NCI-H1105 treated with DMSO at 0.1 percent for 48 hours (cell line): ENCODE measurements around the gene CACNA2D3.
A peak's percentile ranks its signal among the peaks of the same experiment; 100 is the strongest.

ENCODE experiments used
- DNase-seq: peaks from one replicate; lab custom pipeline; 2025; lab: John Stamatoyannopoulos, UW

Gene CACNA2D3

DNA sequence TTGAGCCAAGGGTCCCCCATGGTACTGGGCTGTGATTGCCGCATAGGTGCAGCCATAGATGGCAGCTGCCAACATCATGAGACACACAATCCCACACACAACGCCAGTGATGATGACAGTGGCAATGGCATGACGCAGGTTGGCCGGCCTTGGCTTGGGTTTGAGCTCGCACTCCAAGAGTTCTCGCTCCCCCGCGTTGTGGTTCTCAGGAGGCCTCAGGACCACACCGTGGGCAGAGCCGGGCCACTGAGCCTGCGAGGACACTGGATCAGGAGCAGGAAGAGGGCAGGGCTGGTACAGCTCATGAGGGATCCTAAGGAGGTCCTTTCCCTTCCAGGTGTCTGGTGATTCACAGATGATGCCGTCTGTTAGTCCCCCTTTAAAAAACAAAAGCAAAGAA lies 796.2 kb downstream of the CACNA2D3 start:
- DNase-seq, result no peak

- DNase-seq, result no peak
Measured at GRCh38 chr3:54928046-54928770, 805.9 kb downstream of the CACNA2D3 start, which contains the start of gene LRTM1. LRTM1 (minus strand) TSS chr3:54928059; CDS start chr3:54927911, 148 bp downstream.

DNA sequence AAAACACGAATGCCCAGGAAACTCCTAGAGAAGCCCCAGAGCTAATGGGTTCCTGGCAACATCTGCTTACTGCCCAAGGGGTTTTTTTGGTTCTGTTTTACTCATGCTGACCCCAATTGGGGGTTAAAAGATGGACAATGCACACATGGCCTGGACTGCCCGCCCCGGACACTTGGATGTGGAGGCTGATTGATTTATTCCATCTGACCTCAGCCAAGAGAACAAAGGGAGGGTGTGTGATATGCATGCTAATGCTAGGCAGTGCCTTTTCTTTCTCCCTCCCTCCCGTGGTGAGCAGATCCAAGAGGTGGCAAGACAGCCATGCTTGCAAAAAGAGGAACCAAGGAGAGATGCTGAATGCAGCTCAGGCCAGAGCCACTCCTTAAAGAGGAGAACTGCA lies 808.8 kb downstream of the CACNA2D3 start:
- no peak for DNase-seq

DNA sequence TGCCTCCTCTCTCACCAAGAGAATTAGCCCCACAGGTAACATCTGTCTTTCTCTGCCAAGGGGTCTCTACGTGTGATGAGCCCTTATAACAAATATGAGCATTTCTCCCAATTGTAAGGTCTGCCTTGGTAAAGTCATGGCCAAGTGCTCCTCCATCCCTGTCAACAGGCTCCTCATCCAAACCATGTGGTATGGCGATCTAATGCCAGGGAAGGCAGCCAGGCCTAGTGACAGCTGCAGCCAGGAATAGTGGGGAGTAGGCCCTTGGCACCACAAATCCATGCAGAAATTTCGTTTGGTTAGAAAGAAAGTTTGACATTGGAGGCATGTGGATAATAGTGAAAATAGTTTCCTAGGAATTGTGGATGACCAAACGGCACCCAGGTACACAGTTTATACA lies 810.3 kb downstream of the CACNA2D3 start:
- DNase-seq, result no peak

- DNase-seq, result no peak
Measured at GRCh38 chr3:54935869-54936268, 813.5 kb downstream of the CACNA2D3 start.

GRCh38 chr3:54936561-54936960 lies 814.2 kb downstream of the CACNA2D3 start:
- DNase-seq, result no peak

DNA sequence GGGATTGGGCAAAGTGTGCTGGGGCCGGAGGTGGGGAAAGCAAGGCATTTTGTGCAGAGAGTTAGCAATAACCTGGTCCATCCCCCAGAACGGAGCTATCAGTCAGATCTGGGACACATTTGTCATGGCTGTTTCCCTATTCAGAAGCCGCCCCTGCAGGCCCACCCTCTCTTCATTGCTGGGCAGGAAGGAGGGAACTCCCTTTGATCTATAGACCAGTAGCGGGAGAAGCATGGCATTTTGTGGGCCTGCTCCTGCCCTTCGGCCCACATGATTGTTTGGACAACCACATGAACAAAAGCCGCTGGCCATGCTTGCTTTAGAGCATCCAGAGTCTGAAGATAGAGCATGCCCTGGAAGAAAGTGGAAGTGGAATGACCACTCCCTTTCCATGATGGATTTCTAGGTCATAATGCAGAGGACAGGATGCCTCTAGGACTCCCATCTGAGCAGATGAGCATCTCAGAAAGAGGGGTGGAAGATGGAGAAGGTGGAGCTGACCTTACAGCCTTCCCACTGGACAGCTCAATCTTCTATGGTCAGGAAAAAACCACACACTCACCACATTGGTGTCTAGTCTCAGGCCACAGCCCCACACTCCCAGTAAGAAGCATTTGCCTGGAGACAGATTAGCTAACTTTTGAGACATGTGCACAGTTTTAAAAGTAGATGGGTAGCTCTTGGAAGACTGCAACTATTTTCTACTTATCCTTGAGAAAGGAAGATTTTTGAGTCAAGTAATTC lies 817.4 kb downstream of the CACNA2D3 start:
- no peak for DNase-seq

DNA sequence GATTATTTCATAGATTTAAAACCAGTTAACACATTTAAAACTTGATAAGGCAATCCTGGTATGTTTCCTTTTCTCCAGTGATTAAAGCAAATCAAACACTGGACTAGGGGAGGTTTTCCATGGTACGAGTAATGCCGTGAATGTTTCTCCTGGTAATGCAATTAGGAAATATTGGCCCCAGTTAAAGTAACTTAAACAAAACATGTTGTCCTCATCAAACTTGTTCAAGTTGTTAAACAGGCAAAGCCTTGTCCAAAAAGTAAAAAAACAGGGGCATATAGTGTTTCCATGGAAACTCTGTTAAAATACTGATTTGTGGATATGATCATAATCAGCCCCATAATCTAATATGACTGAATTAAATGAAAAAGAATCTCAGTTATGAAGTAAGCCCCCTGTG lies 818.6 kb downstream of the CACNA2D3 start:
- DNase-seq, result no peak

DNA sequence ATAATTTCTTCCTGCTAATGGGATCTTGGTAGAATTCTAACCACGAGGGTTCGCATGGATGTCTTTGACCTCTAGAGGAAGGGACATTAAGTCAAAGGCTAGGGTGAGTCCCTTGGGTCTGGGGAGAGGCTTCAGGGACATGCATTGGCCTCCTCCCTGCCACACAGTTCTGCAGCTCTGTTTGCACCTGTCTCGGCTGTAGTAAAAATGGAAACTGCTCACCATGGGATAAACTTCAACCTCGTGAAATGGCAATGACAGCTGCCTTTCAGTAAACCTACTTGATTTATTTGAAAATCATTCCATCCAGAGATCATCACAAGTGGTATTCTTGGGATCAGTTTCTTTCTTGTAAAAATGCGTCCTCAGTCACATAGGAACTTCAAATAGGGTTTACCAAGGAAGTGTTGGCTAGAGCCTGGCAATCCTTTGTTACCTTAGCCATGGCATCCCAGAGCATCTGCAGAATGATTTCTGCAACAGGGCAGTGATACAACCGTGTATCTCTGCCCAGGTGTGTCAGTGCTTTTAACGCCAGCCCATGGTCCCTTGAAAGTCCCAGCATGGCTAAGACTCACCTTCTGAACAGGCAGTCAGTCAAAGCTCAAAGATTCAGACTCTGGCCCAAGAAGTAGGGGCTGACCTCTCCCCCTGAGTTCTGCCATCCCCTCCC lies 819.5 kb downstream of the CACNA2D3 start:
- no peak for DNase-seq

DNA sequence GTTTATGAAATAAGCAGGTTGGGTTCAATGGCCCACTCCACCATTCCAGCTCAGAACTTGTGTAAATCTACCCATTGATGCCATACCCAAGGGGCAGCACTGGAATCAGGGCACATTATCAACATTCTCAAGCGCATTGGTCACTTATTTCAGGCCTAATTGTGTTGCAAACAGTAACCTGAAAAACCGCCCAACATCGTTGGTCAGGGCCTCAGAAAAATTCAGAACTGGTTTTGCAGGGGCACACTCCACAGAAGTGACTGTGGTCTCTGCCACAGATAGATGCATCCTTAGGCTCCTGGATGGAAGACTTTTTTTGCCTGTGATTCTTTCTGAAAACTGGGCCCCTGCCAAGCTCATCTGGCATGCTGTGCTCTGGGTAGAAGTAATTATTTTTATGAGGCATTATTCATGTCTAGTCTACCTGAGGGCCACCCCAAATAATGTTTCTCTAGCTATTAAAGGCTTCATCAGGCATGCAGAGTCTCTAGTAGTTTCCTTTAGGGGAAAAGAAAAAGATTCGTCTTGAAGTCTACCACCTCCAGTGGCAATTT lies 827.2 kb downstream of the CACNA2D3 start:
- peak; percentile 56 for DNase-seq

- DNase-seq, result no peak
Measured at GRCh38 chr3:54950391-54951003, 828.1 kb downstream of the CACNA2D3 start.

- DNase-seq, result no peak
Measured at GRCh38 chr3:54951405-54951804, 829.1 kb downstream of the CACNA2D3 start.

GRCh38 chr3:54954022-54954421 lies 831.7 kb downstream of the CACNA2D3 start:
- DNase-seq, result no peak

DNA sequence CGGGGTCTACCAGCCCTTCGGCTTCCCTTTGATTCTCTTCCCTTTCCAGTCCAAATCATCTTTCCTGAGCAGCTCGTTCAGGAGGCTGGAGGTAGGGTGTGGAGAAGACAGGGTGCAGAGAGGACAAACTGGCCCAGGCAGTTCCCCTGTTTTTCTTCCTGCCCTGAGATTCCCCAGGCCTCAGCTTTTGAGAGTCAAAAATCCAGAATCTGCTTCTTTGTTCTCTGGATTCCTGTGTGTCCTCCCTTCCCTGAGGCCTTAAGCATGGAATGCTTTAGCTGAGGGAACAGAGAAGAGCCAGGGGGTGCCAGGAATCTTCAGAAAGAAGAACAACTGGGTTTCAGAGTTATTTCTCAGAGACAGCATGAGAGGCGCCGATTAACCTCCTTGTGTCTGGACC lies 832.2 kb downstream of the CACNA2D3 start:
- no peak for DNase-seq

DNA sequence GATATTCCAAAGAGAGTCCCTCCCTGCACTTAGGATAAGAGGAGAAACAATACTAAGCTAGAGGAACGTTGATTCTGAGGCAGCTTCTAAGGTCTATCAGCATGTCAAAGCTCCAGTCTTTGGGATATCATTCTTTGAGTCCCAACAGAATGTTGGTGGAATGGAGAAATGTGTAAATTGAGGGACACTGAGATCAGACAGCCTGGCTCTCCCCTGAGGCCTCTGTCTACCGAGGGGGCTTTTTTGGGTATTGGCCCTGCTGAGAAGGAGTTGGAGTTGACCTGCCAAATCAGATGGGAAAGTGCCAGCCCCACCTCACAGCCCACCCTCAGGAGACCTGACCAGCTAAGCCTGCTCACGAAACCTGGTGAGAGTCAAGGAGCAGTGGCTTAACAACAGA lies 833.1 kb downstream of the CACNA2D3 start:
- DNase-seq, result no peak

- DNase-seq, result no peak
Measured at GRCh38 chr3:54955941-54956340, 833.6 kb downstream of the CACNA2D3 start.

- no peak for DNase-seq
Measured at GRCh38 chr3:54957711-54958110, 835.4 kb downstream of the CACNA2D3 start.

DNA sequence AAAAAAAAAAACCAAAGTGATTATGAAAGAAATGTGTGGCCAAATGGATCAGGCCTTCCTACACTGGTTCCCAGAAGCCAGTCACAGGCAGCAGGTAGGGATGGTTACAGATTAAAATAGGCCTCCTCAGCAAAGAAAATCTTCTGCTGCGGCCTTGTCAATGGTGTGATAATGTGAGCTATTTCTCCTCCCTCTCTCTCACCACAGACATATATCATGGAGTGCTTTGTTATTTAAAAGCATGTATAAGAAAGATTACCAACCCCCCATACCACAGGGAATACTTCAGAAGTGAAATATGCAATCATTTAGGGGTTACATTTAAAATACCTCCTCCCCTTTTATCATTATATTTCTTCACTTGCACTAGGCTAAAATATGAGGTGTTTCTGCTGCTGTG lies 837.7 kb downstream of the CACNA2D3 start:
- DNase-seq, result no peak

GRCh38 chr3:54960701-54961100 lies 838.3 kb downstream of the CACNA2D3 start:
- DNase-seq, result no peak

- DNase-seq, result no peak
Measured at GRCh38 chr3:54962200-54962599, 839.8 kb downstream of the CACNA2D3 start.

DNA sequence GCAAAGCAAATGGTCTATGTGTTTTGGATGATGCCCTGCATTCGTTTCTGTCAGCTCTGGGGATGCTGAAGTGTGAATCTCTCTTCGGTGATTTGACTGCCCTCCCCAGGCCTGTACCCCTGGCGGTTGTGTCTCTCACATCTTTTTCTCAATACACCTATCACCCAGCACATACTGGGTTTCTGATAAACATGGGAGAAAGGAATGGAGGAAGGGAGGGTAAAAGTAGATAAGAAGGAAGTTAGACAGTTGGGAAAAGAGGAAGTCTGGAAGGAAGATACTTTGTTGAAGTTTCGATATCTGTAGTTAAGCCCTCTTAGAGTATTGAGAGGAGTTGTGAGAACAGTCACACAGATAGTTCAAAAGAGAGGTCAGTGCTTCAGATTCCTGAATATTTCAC lies 841.3 kb downstream of the CACNA2D3 start:
- no peak for DNase-seq

DNA sequence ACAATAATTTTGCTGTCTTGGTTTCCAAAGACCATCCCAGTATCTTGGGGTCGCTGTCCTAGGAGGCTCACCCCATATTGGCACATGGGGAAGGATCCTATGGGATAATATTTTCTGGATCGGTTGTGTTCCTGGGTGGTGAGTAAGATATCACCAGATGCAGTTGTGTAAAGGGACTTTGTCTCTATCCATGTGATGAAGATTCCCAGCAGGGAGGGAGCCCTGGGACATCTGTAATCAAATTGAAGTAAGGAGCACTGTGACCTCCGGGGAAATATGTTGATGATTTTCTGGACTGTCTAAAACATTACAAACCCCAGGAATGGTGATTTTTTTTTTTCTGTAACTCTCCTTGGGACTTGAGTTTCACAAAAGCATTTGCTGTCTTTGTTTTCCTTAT lies 841.7 kb downstream of the CACNA2D3 start:
- DNase-seq, result no peak
